Neural progenitor cell (in vitro differentiated cells): ENCODE data around the gene PRKCE. TPM values are rescaled to one million over a fixed set of nuclear protein-coding genes. Genes with fewer than 3 reads are reported as not detected.

Experiments used
- DNase-seq: peaks from one replicate; pipeline ENCODE4 v3.0.0-alpha.2; 2016; ENCODE audit warnings: low spot score
- H2AFZ ChIP-seq: fragments of 200-600 bp; sonication (generic); replicated peaks from 2 replicates; pipeline ENCODE4 v1.6.1; 2016; ENCODE audit warnings: antibody characterized with exemption
- H3F3A ChIP-seq: fragments of 200-600 bp; sonication (generic); 2 replicates; pipeline ENCODE4 v1.6.1; 2016; ENCODE audit warnings: antibody characterized with exemption, low read depth
- H3K27ac ChIP-seq: fragments of 200-600 bp; sonication (generic); 2 replicates; pipeline ENCODE4 v1.5.1; 2016; ENCODE audit warnings: mild to moderate bottlenecking
- H3K27me3 ChIP-seq: fragments of 200-600 bp; sonication (generic); 2 replicates; pipeline ENCODE4 v1.6.1; 2016; ENCODE audit warnings: mild to moderate bottlenecking, moderate library complexity
- H3K36me3 ChIP-seq: fragments of 200-600 bp; sonication (generic); 2 replicates; pipeline ENCODE4 v1.5.1; 2016
- H3K4me1 ChIP-seq: fragments of 200-600 bp; sonication (generic); 2 replicates; pipeline ENCODE4 v1.6.1; 2016; ENCODE audit warnings: mixed run types
- H3K4me2 ChIP-seq: fragments of 200-600 bp; sonication (generic); 2 replicates; pipeline ENCODE4 v1.6.1; 2016
- H3K4me3 ChIP-seq: fragments of 200-600 bp; sonication (generic); 2 replicates; pipeline ENCODE4 v1.5.1; 2016
- H3K79me2 ChIP-seq: fragments of 200-600 bp; sonication (generic); 2 replicates; pipeline ENCODE4 v1.6.1; 2016; ENCODE audit warnings: low read depth
- H3K9ac ChIP-seq: fragments of 200-600 bp; sonication (generic); 2 replicates; pipeline ENCODE4 v1.6.1; 2016
- H3K9me3 ChIP-seq: fragments of 200-600 bp; sonication (generic); 2 replicates; pipeline ENCODE4 v1.5.1; 2016; ENCODE audit warnings: low read depth
- H4K20me1 ChIP-seq: fragments of 200-600 bp; sonication (generic); 2 replicates; pipeline ENCODE4 v1.6.1; 2016; ENCODE audit warnings: low read depth
- H3K27ac Mint-ChIP-seq: 3 replicates; pipeline ENCODE4 v1.8.0; 2021; ENCODE audit warnings: mixed read lengths
- H3K27me3 Mint-ChIP-seq: 2 replicates; pipeline ENCODE4 v1.8.0; 2022; ENCODE audit warnings: low read depth, mild to moderate bottlenecking, inconsistent platforms, moderate library complexity, mixed read lengths; ENCODE audit not compliant: insufficient read depth
- H3K36me3 Mint-ChIP-seq: 3 replicates; pipeline ENCODE4 v1.8.0; 2021; ENCODE audit warnings: mixed read lengths
- H3K4me1 Mint-ChIP-seq: 3 replicates; pipeline ENCODE4 v1.8.0; 2021; ENCODE audit warnings: mixed read lengths
- H3K4me3 Mint-ChIP-seq: 3 replicates; pipeline ENCODE4 v1.8.0; 2021; ENCODE audit warnings: mild to moderate bottlenecking, moderate library complexity, mixed read lengths
- H3K9me3 Mint-ChIP-seq: 3 replicates; pipeline ENCODE4 v1.8.0; 2020; ENCODE audit warnings: mixed read lengths
- CTCF ChIP-seq: fragments of 200-600 bp; sonication (generic); IDR thresholded peaks from 2 replicates; pipeline ENCODE4 v1.5.1; 2017; ENCODE audit warnings: antibody characterized with exemption, mild to moderate bottlenecking
- EZH2 ChIP-seq: fragments of 200-600 bp; sonication (generic); IDR thresholded peaks from 2 replicates; pipeline ENCODE4 v1.6.1; 2017; ENCODE audit warnings: antibody characterized with exemption, mild to moderate bottlenecking, moderate library complexity
- EZH2phosphoT487 ChIP-seq: fragments of 200-600 bp; sonication (generic); IDR thresholded peaks from 2 replicates; pipeline ENCODE4 v1.6.1; 2017; ENCODE audit warnings: antibody characterized with exemption
- total RNA-seq: library from RNA; depleted of rRNA; stranded (reverse); fragments of >200 nt; gene quantifications from 2 replicates; pipeline ENCODE4 v1.2.3, GENCODE V29; 2015; ENCODE audit warnings: low replicate concordance

Gene PRKCE
- total RNA-seq, 1 donor from 2014 or later = 4.1 TPM

- H3K27me3 ChIP-seq = no peaks in the 10 kb centered on the region
- no peak overlapping the region for H3K4me2 ChIP-seq
- no peak overlapping the region for H2AFZ ChIP-seq
- no peaks in the 10 kb centered on the region for H3K79me2 ChIP-seq
- H3K9me3 Mint-ChIP-seq = no peaks in the 10 kb centered on the region
- H3K27me3 Mint-ChIP-seq = no peaks in the 10 kb centered on the region
- H3K9ac ChIP-seq = no peak overlapping the region
- no peak overlapping the region for H3K27ac Mint-ChIP-seq
- peak; percentile 22 for DNase-seq
- no peak overlapping the region for H3K27ac ChIP-seq
- no peak for TF ChIP-seq CTCF
- no peak for TF ChIP-seq EZH2
- no peak for TF ChIP-seq EZH2phosphoT487
- no peak overlapping the region for H3K4me3 Mint-ChIP-seq
- H3K4me1 ChIP-seq = peaks cover 9% of the 10 kb centered on the region
- no peaks in the 10 kb centered on the region for H3K36me3 ChIP-seq
- peaks cover 5% of the 10 kb centered on the region for H3F3A ChIP-seq
- no peaks in the 10 kb centered on the region for H3K36me3 Mint-ChIP-seq
- H3K9me3 ChIP-seq = no peaks in the 10 kb centered on the region
- H4K20me1 ChIP-seq = no peaks in the 10 kb centered on the region
- no peak overlapping the region for H3K4me3 ChIP-seq
- H3K4me1 Mint-ChIP-seq = peaks cover 18% of the 10 kb centered on the region
These were observed 148.4 kb downstream of the PRKCE start for GRCh38 chr2:45799679-45800381.

- no peak for DNase-seq
- no peaks in the 10 kb centered on the region for H3K9me3 Mint-ChIP-seq
- Histone ChIP-seq H3K4me2 (no peak overlapping the region), H3K9me3 (no peaks in the 10 kb centered on the region), H3K27ac (no peak overlapping the region), H2AFZ (no peak overlapping the region), H3K79me2 (no peaks in the 10 kb centered on the region), H3K36me3 (no peaks in the 10 kb centered on the region), H3F3A (no peaks in the 10 kb centered on the region), H3K27me3 (no peaks in the 10 kb centered on the region), H3K4me1 (peaks cover 2% of the 10 kb centered on the region), H4K20me1 (no peaks in the 10 kb centered on the region), H3K4me3 (no peak overlapping the region), H3K9ac (no peak overlapping the region)
- peaks cover 2% of the 10 kb centered on the region for H3K27me3 Mint-ChIP-seq
- no peak overlapping the region for H3K27ac Mint-ChIP-seq
- peaks cover 16% of the 10 kb centered on the region for H3K4me1 Mint-ChIP-seq
- TF ChIP-seq CTCF (no peak), EZH2phosphoT487 (no peak), EZH2 (no peak)
- no peak overlapping the region for H3K4me3 Mint-ChIP-seq
- no peaks in the 10 kb centered on the region for H3K36me3 Mint-ChIP-seq
These were observed 151.1 kb downstream of the PRKCE start for GRCh38 chr2:45802499-45803138.

GRCh38 chr2:45804987-45805755, 153.7 kb downstream of the PRKCE start:
- Mint-ChIP-seq H3K4me3 (no peak overlapping the region), H3K9me3 (peaks cover 4% of the 10 kb centered on the region), H3K36me3 (no peaks in the 10 kb centered on the region), H3K4me1 (peaks cover 16% of the 10 kb centered on the region), H3K27me3 (peaks cover 6% of the 10 kb centered on the region), H3K27ac (no peak overlapping the region)
- Histone ChIP-seq H3K4me3 (no peak overlapping the region), H4K20me1 (no peaks in the 10 kb centered on the region), H3K27ac (no peak overlapping the region), H3K9me3 (no peaks in the 10 kb centered on the region), H3K79me2 (no peaks in the 10 kb centered on the region), H3K36me3 (no peaks in the 10 kb centered on the region), H3K9ac (no peak overlapping the region), H3K27me3 (no peaks in the 10 kb centered on the region), H3K4me1 (no peaks in the 10 kb centered on the region), H2AFZ (no peak overlapping the region), H3K4me2 (no peak overlapping the region), H3F3A (no peaks in the 10 kb centered on the region)
- DNase-seq = no peak
- no peak for TF ChIP-seq EZH2
- TF ChIP-seq CTCF = no peak
- TF ChIP-seq EZH2phosphoT487 = no peak
